ENCODE results near the gene RBMS3. TPM values are rescaled to one million over a fixed set of nuclear protein-coding genes. Genes with fewer than 3 reads are reported as not detected.

RBMS3 gene
- total and polyA plus RNA-seq, 3 donors from 2014 or later: 5.6 to 36.2 (median 19.7) TPM

- no peaks in the 10 kb centered on the region for H3K4me1 ChIP-seq
- no peaks in the 10 kb centered on the region for H3K9me3 ChIP-seq
- no peak for TF ChIP-seq POLR2A (IDR thresholded peaks at IDR 0.05)
- no peak for TF ChIP-seq CTCF (IDR thresholded peaks at IDR 0.05)
- no peaks in the 10 kb centered on the region for H3K36me3 ChIP-seq (ENCODE audit: low read depth, missing control alignments)
- no peak overlapping the region for H3K27ac ChIP-seq
- H3K27me3 ChIP-seq: no peaks in the 10 kb centered on the region
- no peak overlapping the region for H3K4me3 ChIP-seq
- 49 to 62% methylated on average over 3 of the region's 3 CpGs for WGBS, 2 donors
- no peak for DNase-seq
- intact Hi-C loops (cut with DNase I; ENCODE audit: low total_unique reads): no loop called here
Measured at GRCh38 chr3:29718661-29719065, 437.8 kb downstream of the RBMS3 start.

- DNase-seq: no peak
- no peaks in the 10 kb centered on the region for H3K36me3 ChIP-seq (ENCODE audit: low read depth, missing control alignments)
- WGBS, 2 donors: 74 to 83% methylated on average over 3 of the region's 3 CpGs
- H3K9me3 ChIP-seq: no peaks in the 10 kb centered on the region
- no peak for TF ChIP-seq CTCF (IDR thresholded peaks at IDR 0.05)
- TF ChIP-seq POLR2A (IDR thresholded peaks at IDR 0.05): no peak
- H3K27ac ChIP-seq: no peak overlapping the region
- intact Hi-C loops (cut with DNase I; ENCODE audit: low total_unique reads): no loop called here
- H3K27me3 ChIP-seq: no peaks in the 10 kb centered on the region
- no peak overlapping the region for H3K4me3 ChIP-seq
- no peaks in the 10 kb centered on the region for H3K4me1 ChIP-seq
Measured at GRCh38 chr3:29720665-29721064, 439.8 kb downstream of the RBMS3 start.

- intact Hi-C loops (cut with DNase I; ENCODE audit: low total_unique reads): no loop called here
- Histone ChIP-seq H3K9me3 (no peaks in the 10 kb centered on the region), H3K27ac (no peak overlapping the region), H3K4me3 (no peak overlapping the region), H3K36me3 (ENCODE audit: low read depth, missing control alignments) (no peaks in the 10 kb centered on the region), H3K27me3 (no peaks in the 10 kb centered on the region), H3K4me1 (no peaks in the 10 kb centered on the region)
- 63 to 65% methylated on average over 2 of the region's 2 CpGs for WGBS, 2 donors
- TF ChIP-seq POLR2A (IDR thresholded peaks at IDR 0.05) (no peak), CTCF (IDR thresholded peaks at IDR 0.05) (no peak)
- DNase-seq: no peak
Measured at GRCh38 chr3:29721789-29722188, 440.9 kb downstream of the RBMS3 start.

- DNase-seq: no peak
- Histone ChIP-seq H3K27me3 (no peaks in the 10 kb centered on the region), H3K27ac (no peak overlapping the region), H3K36me3 (ENCODE audit: low read depth, missing control alignments) (no peaks in the 10 kb centered on the region), H3K4me1 (no peaks in the 10 kb centered on the region), H3K4me3 (no peak overlapping the region), H3K9me3 (no peaks in the 10 kb centered on the region)
- WGBS, 2 donors: 41 to 56% methylated on average over 1 of the region's 1 CpG
- intact Hi-C loops (cut with DNase I; ENCODE audit: low total_unique reads): no loop called here
- TF ChIP-seq POLR2A (IDR thresholded peaks at IDR 0.05) (no peak), CTCF (IDR thresholded peaks at IDR 0.05) (no peak)
Measured at GRCh38 chr3:29731050-29731449, 450.2 kb downstream of the RBMS3 start.

GRCh38 chr3:29741231-29741630 is 460.4 kb downstream of the RBMS3 start:
- Histone ChIP-seq H3K36me3 (ENCODE audit: low read depth, missing control alignments) (no peaks in the 10 kb centered on the region), H3K9me3 (no peaks in the 10 kb centered on the region), H3K4me3 (no peak overlapping the region), H3K27me3 (no peaks in the 10 kb centered on the region), H3K27ac (no peak overlapping the region), H3K4me1 (no peaks in the 10 kb centered on the region)
- intact Hi-C loops (cut with DNase I; ENCODE audit: low total_unique reads): no loop called here
- TF ChIP-seq POLR2A (IDR thresholded peaks at IDR 0.05) (no peak), CTCF (IDR thresholded peaks at IDR 0.05) (no peak)
- no peak for DNase-seq
- 87 to 92% methylated on average over 1 of the region's 1 CpG for WGBS, 2 donors
